Heart left ventricle (tissue), 13 donors: Measurements from ENCODE around the gene PTPRO.

Source experiments
- CTCF ChIP-seq, 12 donors: fragments of 200-600 bp; sonication (generic) in 4 of 12; IDR thresholded peaks; one replicate each; pipeline versions ENCODE4 v1.5.0 to v1.8.0; 2018 to 2022; ENCODE audit warnings: antibody characterized with exemption in 12 of 12, mild to moderate bottlenecking in 5 of 12
- POLR2A ChIP-seq, 2 donors: fragments of 450-650 bp; IDR thresholded peaks; one replicate each; pipeline ENCODE4 v1.6.1; 2017; ENCODE audit warnings: antibody characterized with exemption in 2 of 2, mild to moderate bottlenecking in 2 of 2, moderate library complexity in 2 of 2
- donor health status: ischemic (EF 13 %, LVEDD 7.1; RV severe dilation, severe dysfunction).
- donor health status: DM: no; HTN: yes; CAD: no.
- donor health status: DM: no; HTN: no; CAD: no.
- donor health status: ischemic (EF 25% LVEDD 6.9; RV normal size, moderate dysfunction).
- donor health status: ischemic (EF 25% LVEDD 5.7; RV mildly dilated, moderate dysfunction).
- donor health status: ischemic (EF 35%, LVEDD 5.7; RV mildly dilated, moderate dysfunction).
- donor health status: nonischemic (EF 11% LVEDD 7.7; RV severe dilation, severe dysfunction).
- donor health status: DM: yes; HTN: yes; CAD: no.
- donor health status: PGD.
- donor health status: ischemic (EF 29% LVEDD 5.4; RV normal size, mild dysfunction).
- donor health status: nonischemic (EF 23%, LVEDD 6.1; RV moderate dilation, normal function).

- TF ChIP-seq CTCF (IDR thresholded peaks at IDR 0.05) (no peak), POLR2A (IDR thresholded peaks at IDR 0.05) (no peak)
Measured at GRCh38 chr12:15485466-15485865, 163.2 kb downstream of the PTPRO start.
